Neuron (in vitro differentiated cells): ENCODE data around the gene SUCNR1.

Source experiments
- H2AFZ ChIP-seq: one replicate; pipeline ENCODE4 v1.6.1; 2013; ENCODE audit warnings: low read depth, mild to moderate bottlenecking, inconsistent platforms, low read length, moderate library complexity
- H3K27me3 ChIP-seq: one replicate; pipeline ENCODE4 v1.6.1; 2013; ENCODE audit warnings: low read length; ENCODE audit not compliant: insufficient read depth
- H3K36me3 ChIP-seq: one replicate; pipeline ENCODE4 v1.6.1; 2013; ENCODE audit warnings: low read length; ENCODE audit not compliant: insufficient read depth
- H3K4me1 ChIP-seq: one replicate; pipeline ENCODE4 v1.6.1; 2013; ENCODE audit warnings: low read length; ENCODE audit not compliant: insufficient read depth
- H3K4me3 ChIP-seq: 2 replicates; pipeline ENCODE4 v1.5.1; 2013; ENCODE audit warnings: mild to moderate bottlenecking, low read length, moderate library complexity
- H3K9me3 ChIP-seq: one replicate; pipeline ENCODE4 v1.6.1; 2013; ENCODE audit warnings: low read length

The SUCNR1 gene

DNA sequence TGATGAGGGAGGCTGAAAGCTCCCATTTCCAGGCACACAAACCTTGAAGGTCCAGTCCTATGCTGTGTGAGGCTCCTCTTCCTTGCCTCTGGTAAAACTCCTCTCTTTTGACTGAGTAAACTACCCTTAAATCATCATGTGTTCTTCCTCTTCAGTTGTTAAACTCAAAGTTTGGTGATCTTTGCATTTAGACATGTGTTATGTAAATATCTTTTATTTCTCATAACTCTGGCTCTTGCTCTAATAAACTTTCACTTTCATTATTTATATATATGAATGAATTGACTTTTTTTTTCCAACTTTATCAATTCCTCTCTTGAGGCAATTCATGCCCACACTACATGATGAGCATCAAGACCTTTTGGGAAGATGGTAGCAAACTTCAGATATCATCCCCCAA is 26.6 kb downstream of the SUCNR1 start:
- Histone ChIP-seq H3K4me1 (peaks cover 16% of the 10 kb centered on the region), H2AFZ (no peak overlapping the region), H3K9me3 (no peaks in the 10 kb centered on the region), H3K36me3 (no peaks in the 10 kb centered on the region), H3K4me3 (no peak overlapping the region), H3K27me3 (no peaks in the 10 kb centered on the region)

- no peak overlapping the region for H3K4me3 ChIP-seq
- H3K9me3 ChIP-seq, result no peaks in the 10 kb centered on the region
- no peaks in the 10 kb centered on the region for H3K27me3 ChIP-seq
- H3K4me1 ChIP-seq, result peaks cover 16% of the 10 kb centered on the region
- no peaks in the 10 kb centered on the region for H3K36me3 ChIP-seq
- no peak overlapping the region for H2AFZ ChIP-seq
Measured at GRCh38 chr3:151900460-151900859, 27.0 kb downstream of the SUCNR1 start.

- H3K4me1 ChIP-seq, result peaks cover 16% of the 10 kb centered on the region
- H3K4me3 ChIP-seq, result no peak overlapping the region
- no peak overlapping the region for H2AFZ ChIP-seq
- no peaks in the 10 kb centered on the region for H3K36me3 ChIP-seq
- H3K9me3 ChIP-seq, result no peaks in the 10 kb centered on the region
- no peaks in the 10 kb centered on the region for H3K27me3 ChIP-seq
Measured at GRCh38 chr3:151900884-151901643, 27.6 kb downstream of the SUCNR1 start.

GRCh38 chr3:151901644-151902285 is 28.3 kb downstream of the SUCNR1 start:
- no peaks in the 10 kb centered on the region for H3K9me3 ChIP-seq
- H3K4me1 ChIP-seq, result peaks cover 16% of the 10 kb centered on the region
- no peak overlapping the region for H3K4me3 ChIP-seq
- no peaks in the 10 kb centered on the region for H3K36me3 ChIP-seq
- H3K27me3 ChIP-seq, result no peaks in the 10 kb centered on the region
- no peak overlapping the region for H2AFZ ChIP-seq

GRCh38 chr3:151903501-151903991 is 30.1 kb downstream of the SUCNR1 start:
- peaks cover 16% of the 10 kb centered on the region for H3K4me1 ChIP-seq
- H3K27me3 ChIP-seq, result no peaks in the 10 kb centered on the region
- no peak overlapping the region for H2AFZ ChIP-seq
- no peaks in the 10 kb centered on the region for H3K36me3 ChIP-seq
- H3K4me3 ChIP-seq, result no peak overlapping the region
- H3K9me3 ChIP-seq, result no peaks in the 10 kb centered on the region

- Histone ChIP-seq H3K36me3 (no peaks in the 10 kb centered on the region), H3K27me3 (no peaks in the 10 kb centered on the region), H3K4me1 (peaks cover 16% of the 10 kb centered on the region), H3K9me3 (no peaks in the 10 kb centered on the region), H2AFZ (no peak overlapping the region), H3K4me3 (no peak overlapping the region)
Measured at GRCh38 chr3:151905647-151906046, 32.2 kb downstream of the SUCNR1 start.

- H3K36me3 ChIP-seq, result no peaks in the 10 kb centered on the region
- H3K27me3 ChIP-seq, result no peaks in the 10 kb centered on the region
- H3K4me3 ChIP-seq, result no peak overlapping the region
- H3K4me1 ChIP-seq, result peaks cover 16% of the 10 kb centered on the region
- H3K9me3 ChIP-seq, result no peaks in the 10 kb centered on the region
- H2AFZ ChIP-seq, result no peak overlapping the region
Measured at GRCh38 chr3:151906751-151907150, 33.3 kb downstream of the SUCNR1 start.

DNA sequence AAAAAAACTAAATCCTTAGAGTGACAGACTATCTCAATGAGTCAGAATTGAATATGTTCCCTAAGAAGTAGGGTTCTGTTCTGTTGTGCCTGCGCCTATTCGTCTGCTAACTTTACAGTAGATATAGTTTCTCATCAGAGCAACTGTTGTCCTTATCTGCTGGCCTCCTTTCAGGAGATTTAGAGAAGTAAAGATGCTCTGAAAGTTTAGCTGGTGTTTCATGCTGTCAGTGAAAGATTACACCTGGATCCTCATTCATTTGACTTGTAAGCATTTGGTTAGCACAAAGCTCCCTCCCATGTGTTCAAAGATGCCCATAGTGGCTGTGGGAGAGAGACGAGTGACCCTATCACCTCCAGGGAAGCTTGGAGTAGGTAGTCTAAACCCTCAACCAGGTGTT is 35.0 kb downstream of the SUCNR1 start:
- Histone ChIP-seq H3K4me1 (peaks cover 9% of the 10 kb centered on the region), H3K36me3 (no peaks in the 10 kb centered on the region), H3K27me3 (no peaks in the 10 kb centered on the region), H3K4me3 (no peak overlapping the region), H3K9me3 (no peaks in the 10 kb centered on the region), H2AFZ (no peak overlapping the region)

DNA sequence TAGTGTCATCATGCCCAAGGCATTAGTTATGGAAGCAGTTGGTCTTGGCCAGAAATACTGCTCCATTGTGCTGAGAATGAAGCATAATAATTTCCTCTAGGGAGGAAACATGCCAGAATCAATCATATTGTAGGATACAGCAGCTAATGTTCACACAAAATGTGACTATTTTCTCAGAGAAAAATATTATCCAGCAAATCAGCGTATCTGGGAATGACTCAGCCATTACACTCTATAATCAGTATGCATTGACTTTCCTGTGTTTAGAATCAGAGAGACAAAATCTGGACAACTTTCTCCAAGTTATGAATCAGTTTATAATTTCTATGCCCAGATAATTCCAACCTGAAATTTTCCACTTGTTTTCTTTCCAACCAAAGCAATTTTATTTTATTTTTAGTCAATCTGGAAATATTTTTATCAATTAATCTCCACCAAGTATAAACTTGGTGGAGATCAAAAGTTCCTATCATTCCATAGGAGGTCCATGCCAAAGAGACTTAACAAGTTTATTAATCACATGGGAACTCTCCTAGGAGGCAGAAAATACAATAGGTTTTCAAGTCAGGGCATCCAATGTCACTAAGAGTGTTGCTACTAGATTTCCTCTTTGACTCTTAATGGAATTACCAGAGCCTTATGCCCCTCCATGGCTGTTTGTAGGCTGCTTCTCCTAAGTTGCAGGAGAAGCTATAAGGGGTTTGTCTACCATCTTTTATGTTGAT is 36.4 kb downstream of the SUCNR1 start:
- H3K9me3 ChIP-seq, result no peaks in the 10 kb centered on the region
- H2AFZ ChIP-seq, result no peak overlapping the region
- H3K4me3 ChIP-seq, result no peak overlapping the region
- H3K27me3 ChIP-seq, result no peaks in the 10 kb centered on the region
- H3K36me3 ChIP-seq, result no peaks in the 10 kb centered on the region
- no peaks in the 10 kb centered on the region for H3K4me1 ChIP-seq

DNA sequence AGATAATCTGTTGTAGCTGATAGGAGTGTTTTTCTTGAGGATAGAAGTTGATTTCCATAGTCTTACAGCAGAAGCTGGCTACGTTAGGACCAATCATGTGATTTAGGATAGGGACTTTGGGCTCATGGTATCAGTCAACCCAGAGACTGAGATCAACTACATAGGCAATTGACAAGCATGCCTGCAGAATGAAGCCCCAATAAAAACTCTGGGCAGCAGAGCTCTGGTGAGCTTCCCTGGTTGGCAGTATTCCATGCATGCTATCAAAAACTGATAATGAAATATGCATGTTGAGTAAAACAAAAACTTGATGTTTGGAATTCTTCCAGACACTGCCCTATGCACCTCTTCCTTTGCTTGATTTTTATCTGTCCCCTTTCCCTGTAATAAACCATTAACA is 38.0 kb downstream of the SUCNR1 start:
- Histone ChIP-seq H3K9me3 (no peaks in the 10 kb centered on the region), H3K4me3 (no peak overlapping the region), H3K36me3 (no peaks in the 10 kb centered on the region), H2AFZ (no peak overlapping the region), H3K4me1 (no peaks in the 10 kb centered on the region), H3K27me3 (no peaks in the 10 kb centered on the region)

DNA sequence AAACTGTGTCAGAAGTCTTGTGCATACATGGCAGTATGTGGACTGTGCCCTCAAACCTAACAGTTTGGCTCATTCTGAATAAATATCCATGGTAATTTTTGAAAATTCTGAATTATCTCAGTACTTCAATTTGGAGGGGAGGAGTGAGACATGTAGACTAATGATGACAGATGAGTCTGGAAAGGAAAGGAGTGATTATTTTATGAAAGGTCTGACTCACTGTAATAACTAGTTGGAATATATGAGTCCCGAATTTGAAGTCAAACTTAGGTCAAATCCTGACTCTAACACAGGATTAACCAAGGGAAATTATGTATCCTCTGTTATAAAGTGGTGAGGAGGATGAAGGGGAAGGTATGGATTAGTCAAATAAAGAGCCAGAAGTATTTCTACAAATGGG is 38.6 kb downstream of the SUCNR1 start:
- Histone ChIP-seq H3K36me3 (no peaks in the 10 kb centered on the region), H2AFZ (no peak overlapping the region), H3K4me1 (no peaks in the 10 kb centered on the region), H3K27me3 (no peaks in the 10 kb centered on the region), H3K9me3 (no peaks in the 10 kb centered on the region), H3K4me3 (no peak overlapping the region)

DNA sequence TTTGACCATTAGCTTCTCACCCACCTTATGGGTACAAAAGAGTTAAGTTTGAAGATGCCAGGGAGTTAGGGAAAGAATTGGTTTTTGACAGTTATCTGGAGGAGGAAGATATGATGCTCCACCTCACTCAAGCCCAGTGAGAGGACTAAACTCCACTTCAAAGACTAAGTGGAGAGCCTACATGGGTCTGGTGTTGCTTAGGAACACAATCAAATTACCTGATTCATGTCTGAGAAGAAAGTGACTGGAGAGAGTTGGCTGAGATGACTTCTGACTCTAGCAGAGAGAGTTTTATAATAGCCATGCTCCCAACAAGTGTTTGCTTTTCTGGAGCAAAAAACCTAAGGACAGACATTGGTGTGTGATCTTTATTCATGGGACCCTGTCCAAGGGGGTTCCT is 43.3 kb downstream of the SUCNR1 start:
- no peaks in the 10 kb centered on the region for H3K9me3 ChIP-seq
- H3K4me1 ChIP-seq, result no peaks in the 10 kb centered on the region
- H3K36me3 ChIP-seq, result no peaks in the 10 kb centered on the region
- no peaks in the 10 kb centered on the region for H3K27me3 ChIP-seq
- no peak overlapping the region for H3K4me3 ChIP-seq
- H2AFZ ChIP-seq, result no peak overlapping the region
